ENCODE measurements around the gene DZIP1L. TPM values are rescaled to one million over a fixed set of nuclear protein-coding genes. Genes with fewer than 3 reads are reported as not detected.
A peak's percentile ranks its signal among the peaks of the same experiment; 100 is the strongest.
"Not testable (repeated sequence)": the region's sequence is repeated elsewhere in the genome, so short reads cannot be mapped to it uniquely, and the experiment has no call there.

Gene DZIP1L
- total RNA-seq, 1 donor from 2014 or later = 27.5 TPM

DNA sequence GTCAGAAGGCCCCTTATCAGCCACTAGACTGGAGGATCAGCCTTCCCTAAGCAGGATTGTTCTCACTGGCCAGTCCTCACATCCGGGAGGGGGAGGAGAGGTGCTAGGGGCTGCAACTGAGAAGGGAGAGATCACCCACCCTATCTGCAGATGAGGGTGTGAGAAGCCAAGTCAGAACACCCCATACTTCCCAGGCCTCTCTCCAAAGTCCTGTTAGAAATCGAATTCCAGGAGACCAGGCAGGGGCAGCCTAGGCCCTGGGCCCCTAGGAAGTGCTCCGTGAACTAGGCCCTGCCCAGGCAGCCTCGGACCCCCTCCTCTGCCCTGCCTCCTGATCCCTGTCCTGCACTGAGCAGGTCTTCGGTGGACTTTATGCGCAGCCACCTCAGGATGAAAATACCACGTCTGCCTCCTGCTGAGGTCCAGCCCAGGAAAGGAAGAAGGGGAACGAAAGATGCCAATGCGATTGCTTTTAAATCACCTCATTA lies 933 bp downstream of the DZIP1L start:
- intact Hi-C loops (cut with DNase I) = no loop called here
- no peak for TF ChIP-seq CTCF (IDR thresholded peaks at IDR 0.05)
- H3K27me3 ChIP-seq = no peaks in the 10 kb centered on the region
- H3K27ac ChIP-seq = peak overlapping the region; percentile 91
- H3K9me3 ChIP-seq = no peaks in the 10 kb centered on the region
- no peak for DNase-seq (ENCODE audit: extremely low spot score in 2 of 2)
- peak overlapping the region; percentile 79 to 85 for H3K4me3 ChIP-seq
- H3K36me3 ChIP-seq = no peaks in the 10 kb centered on the region
- peaks cover 20% of the 10 kb centered on the region for H3K4me1 ChIP-seq

GRCh38 chr3:138113326-138113725 lies 2.1 kb downstream of the DZIP1L start:
- H3K4me1 ChIP-seq = peaks cover 20% of the 10 kb centered on the region
- H3K4me3 ChIP-seq = no peak overlapping the region
- DNase-seq (ENCODE audit: extremely low spot score in 2 of 2) = no peak
- H3K27me3 ChIP-seq = no peaks in the 10 kb centered on the region
- TF ChIP-seq CTCF (IDR thresholded peaks at IDR 0.05) = no peak
- TF ChIP-seq POLR2AphosphoS5 (IDR thresholded peaks at IDR 0.05; ENCODE audit: insufficient read depth in 1 of 2, low read depth in 1 of 2) = no peak
- no peak for TF ChIP-seq POLR2A (IDR thresholded peaks at IDR 0.05)
- intact Hi-C loops (cut with DNase I) = no loop called here
- no peaks in the 10 kb centered on the region for H3K9me3 ChIP-seq
- H3K27ac ChIP-seq = peak overlapping the region; percentile 91
- H3K36me3 ChIP-seq = no peaks in the 10 kb centered on the region

GRCh38 chr3:138112362-138112761 lies 3.0 kb downstream of the DZIP1L start:
- Histone ChIP-seq H3K4me3 (no peak overlapping the region), H3K27ac (no peak overlapping the region), H3K4me1 (peaks cover 20% of the 10 kb centered on the region), H3K36me3 (no peaks in the 10 kb centered on the region), H3K27me3 (no peaks in the 10 kb centered on the region), H3K9me3 (no peaks in the 10 kb centered on the region)
- no peak for TF ChIP-seq CTCF (IDR thresholded peaks at IDR 0.05)
- no peak for TF ChIP-seq POLR2A (IDR thresholded peaks at IDR 0.05)
- no peak for TF ChIP-seq POLR2AphosphoS5 (IDR thresholded peaks at IDR 0.05; ENCODE audit: insufficient read depth in 1 of 2, low read depth in 1 of 2)
- no peak for DNase-seq (ENCODE audit: extremely low spot score in 2 of 2)
- intact Hi-C loops (cut with DNase I) = no loop called here

- TF ChIP-seq CTCF (IDR thresholded peaks at IDR 0.05) = no peak
- no peak for TF ChIP-seq POLR2A (IDR thresholded peaks at IDR 0.05)
- TF ChIP-seq POLR2AphosphoS5 (IDR thresholded peaks at IDR 0.05; ENCODE audit: insufficient read depth in 1 of 2, low read depth in 1 of 2) = no peak
- H3K4me1 ChIP-seq = no peaks in the 10 kb centered on the region
- intact Hi-C loops (cut with DNase I) = no loop called here
- no peaks in the 10 kb centered on the region for H3K36me3 ChIP-seq
- no peak for DNase-seq (ENCODE audit: extremely low spot score in 2 of 2)
- H3K27ac ChIP-seq = no peak overlapping the region
- H3K9me3 ChIP-seq = no peaks in the 10 kb centered on the region
- H3K27me3 ChIP-seq = no peaks in the 10 kb centered on the region
- no peak overlapping the region for H3K4me3 ChIP-seq
Observed at GRCh38 chr3:138105598-138105997, 9.8 kb downstream of the DZIP1L start.

GRCh38 chr3:138103466-138103865 lies 11.9 kb downstream of the DZIP1L start:
- no peak overlapping the region for H3K27ac ChIP-seq
- no peaks in the 10 kb centered on the region for H3K27me3 ChIP-seq
- no peak for DNase-seq (ENCODE audit: extremely low spot score in 2 of 2)
- no peak overlapping the region for H3K4me3 ChIP-seq
- H3K4me1 ChIP-seq = no peaks in the 10 kb centered on the region
- TF ChIP-seq POLR2AphosphoS5 (IDR thresholded peaks at IDR 0.05; ENCODE audit: insufficient read depth in 1 of 2, low read depth in 1 of 2) (no peak), POLR2A (IDR thresholded peaks at IDR 0.05) (no peak), CTCF (IDR thresholded peaks at IDR 0.05) (no peak)
- H3K9me3 ChIP-seq = no peaks in the 10 kb centered on the region
- intact Hi-C loops (cut with DNase I) = no loop called here
- no peaks in the 10 kb centered on the region for H3K36me3 ChIP-seq

- H3K9me3 ChIP-seq; H3K36me3 ChIP-seq; intact Hi-C loops (cut with DNase I); H3K27ac ChIP-seq; H3K4me3 ChIP-seq; DNase-seq (ENCODE audit: extremely low spot score in 2 of 2); H3K4me1 ChIP-seq; H3K27me3 ChIP-seq: not testable (repeated sequence)
Observed at GRCh38 chr3:138101351-138101940, 14.0 kb downstream of the DZIP1L start.
